Measurements from ENCODE around the gene LRRC8B.
"Not testable (repeated sequence)": the region's sequence is repeated elsewhere in the genome, so short reads cannot be mapped to it uniquely, and the experiment has no call there.

DNA sequence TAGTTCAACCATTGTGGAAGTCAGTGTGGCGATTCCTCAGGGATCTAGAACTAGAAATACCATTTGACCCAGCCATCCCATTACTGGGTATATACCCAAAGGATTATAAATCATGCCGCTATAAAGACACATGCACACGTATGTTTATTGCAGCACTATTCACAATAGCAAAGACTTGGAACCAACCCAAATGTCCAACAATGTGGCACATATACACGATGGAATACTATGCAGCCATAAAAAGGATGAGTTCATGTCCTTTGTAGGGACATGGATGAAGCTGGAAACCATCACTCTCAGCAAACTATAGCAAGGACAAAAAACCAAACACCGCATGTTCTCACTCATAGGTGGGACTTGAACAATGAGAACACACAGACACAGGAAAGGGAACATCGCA is 2.7 kb upstream of the LRRC8B start:
- TF ChIP-seq, protein P1, sequence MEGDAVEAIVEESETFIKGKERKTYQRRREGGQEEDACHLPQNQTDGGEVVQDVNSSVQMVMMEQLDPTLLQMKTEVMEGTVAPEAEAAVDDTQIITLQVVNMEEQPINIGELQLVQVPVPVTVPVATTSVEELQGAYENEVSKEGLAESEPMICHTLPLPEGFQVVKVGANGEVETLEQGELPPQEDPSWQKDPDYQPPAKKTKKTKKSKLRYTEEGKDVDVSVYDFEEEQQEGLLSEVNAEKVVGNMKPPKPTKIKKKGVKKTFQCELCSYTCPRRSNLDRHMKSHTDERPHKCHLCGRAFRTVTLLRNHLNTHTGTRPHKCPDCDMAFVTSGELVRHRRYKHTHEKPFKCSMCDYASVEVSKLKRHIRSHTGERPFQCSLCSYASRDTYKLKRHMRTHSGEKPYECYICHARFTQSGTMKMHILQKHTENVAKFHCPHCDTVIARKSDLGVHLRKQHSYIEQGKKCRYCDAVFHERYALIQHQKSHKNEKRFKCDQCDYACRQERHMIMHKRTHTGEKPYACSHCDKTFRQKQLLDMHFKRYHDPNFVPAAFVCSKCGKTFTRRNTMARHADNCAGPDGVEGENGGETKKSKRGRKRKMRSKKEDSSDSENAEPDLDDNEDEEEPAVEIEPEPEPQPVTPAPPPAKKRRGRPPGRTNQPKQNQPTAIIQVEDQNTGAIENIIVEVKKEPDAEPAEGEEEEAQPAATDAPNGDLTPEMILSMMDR (IDR thresholded peaks at IDR 0.05) = not testable (repeated sequence)
- TF ChIP-seq POLR2A (IDR thresholded peaks at IDR 0.05) = not testable (repeated sequence)

All from ovary (tissue), 3 donors.